ENCODE results near the gene RABL2B.
"Not testable (repeated sequence)": the region's sequence is repeated elsewhere in the genome, so short reads cannot be mapped to it uniquely, and the experiment has no call there.

DNA sequence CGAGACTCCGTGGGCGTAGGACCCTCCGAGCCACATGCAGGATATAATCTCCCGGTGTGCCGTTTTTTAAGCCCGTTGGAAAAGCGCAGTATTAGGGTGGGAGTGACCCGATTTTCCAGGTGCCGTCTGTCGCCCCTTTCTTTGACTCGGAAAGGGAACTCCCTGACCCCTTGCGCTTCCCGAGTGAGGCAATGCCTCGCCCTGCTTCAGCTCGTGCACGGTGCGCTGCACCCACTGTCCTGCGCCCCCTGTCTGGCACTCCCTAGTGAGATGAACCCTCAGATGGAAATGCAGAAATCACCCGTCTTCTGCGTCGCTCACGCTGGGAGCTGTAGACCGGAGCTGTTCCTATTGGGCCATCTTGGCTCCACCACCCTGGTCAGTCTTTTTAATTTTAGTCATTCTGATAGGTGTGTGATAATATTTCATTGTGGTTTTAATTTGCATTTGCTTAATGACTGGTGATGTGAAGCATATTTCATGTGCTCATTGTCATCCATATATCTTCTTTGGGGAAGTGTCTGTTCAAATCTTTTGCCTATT is 26.4 kb downstream of the RABL2B start:
- TF ChIP-seq, protein P1, sequence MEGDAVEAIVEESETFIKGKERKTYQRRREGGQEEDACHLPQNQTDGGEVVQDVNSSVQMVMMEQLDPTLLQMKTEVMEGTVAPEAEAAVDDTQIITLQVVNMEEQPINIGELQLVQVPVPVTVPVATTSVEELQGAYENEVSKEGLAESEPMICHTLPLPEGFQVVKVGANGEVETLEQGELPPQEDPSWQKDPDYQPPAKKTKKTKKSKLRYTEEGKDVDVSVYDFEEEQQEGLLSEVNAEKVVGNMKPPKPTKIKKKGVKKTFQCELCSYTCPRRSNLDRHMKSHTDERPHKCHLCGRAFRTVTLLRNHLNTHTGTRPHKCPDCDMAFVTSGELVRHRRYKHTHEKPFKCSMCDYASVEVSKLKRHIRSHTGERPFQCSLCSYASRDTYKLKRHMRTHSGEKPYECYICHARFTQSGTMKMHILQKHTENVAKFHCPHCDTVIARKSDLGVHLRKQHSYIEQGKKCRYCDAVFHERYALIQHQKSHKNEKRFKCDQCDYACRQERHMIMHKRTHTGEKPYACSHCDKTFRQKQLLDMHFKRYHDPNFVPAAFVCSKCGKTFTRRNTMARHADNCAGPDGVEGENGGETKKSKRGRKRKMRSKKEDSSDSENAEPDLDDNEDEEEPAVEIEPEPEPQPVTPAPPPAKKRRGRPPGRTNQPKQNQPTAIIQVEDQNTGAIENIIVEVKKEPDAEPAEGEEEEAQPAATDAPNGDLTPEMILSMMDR (conservative IDR thresholded peaks at IDR 0.05; ENCODE audit: low read depth in 2 of 2): peak in 1 of 2 experiments; percentile 27; a peak in 1 of 4 replicates
- not testable (repeated sequence) for TF ChIP-seq POLR2AphosphoS5 (IDR thresholded peaks at IDR 0.05; ENCODE audit: low read depth); EZH2phosphoT487 (IDR thresholded peaks at IDR 0.05; ENCODE audit: unreplicated experiment); ZNF114 (CRISPR knock-in tag; IDR thresholded peaks at IDR 0.05); EZH2 (IDR thresholded peaks at IDR 0.05; ENCODE audit: low read depth, unreplicated experiment); JUNB (IDR thresholded peaks at IDR 0.05; ENCODE audit: unreplicated experiment); CREB1 (CRISPR knock-in tag; IDR thresholded peaks at IDR 0.05; ENCODE audit: low read depth); NANOG (IDR thresholded peaks at IDR 0.05; ENCODE audit: borderline replicate concordance)
- TF ChIP-seq, protein P2, sequence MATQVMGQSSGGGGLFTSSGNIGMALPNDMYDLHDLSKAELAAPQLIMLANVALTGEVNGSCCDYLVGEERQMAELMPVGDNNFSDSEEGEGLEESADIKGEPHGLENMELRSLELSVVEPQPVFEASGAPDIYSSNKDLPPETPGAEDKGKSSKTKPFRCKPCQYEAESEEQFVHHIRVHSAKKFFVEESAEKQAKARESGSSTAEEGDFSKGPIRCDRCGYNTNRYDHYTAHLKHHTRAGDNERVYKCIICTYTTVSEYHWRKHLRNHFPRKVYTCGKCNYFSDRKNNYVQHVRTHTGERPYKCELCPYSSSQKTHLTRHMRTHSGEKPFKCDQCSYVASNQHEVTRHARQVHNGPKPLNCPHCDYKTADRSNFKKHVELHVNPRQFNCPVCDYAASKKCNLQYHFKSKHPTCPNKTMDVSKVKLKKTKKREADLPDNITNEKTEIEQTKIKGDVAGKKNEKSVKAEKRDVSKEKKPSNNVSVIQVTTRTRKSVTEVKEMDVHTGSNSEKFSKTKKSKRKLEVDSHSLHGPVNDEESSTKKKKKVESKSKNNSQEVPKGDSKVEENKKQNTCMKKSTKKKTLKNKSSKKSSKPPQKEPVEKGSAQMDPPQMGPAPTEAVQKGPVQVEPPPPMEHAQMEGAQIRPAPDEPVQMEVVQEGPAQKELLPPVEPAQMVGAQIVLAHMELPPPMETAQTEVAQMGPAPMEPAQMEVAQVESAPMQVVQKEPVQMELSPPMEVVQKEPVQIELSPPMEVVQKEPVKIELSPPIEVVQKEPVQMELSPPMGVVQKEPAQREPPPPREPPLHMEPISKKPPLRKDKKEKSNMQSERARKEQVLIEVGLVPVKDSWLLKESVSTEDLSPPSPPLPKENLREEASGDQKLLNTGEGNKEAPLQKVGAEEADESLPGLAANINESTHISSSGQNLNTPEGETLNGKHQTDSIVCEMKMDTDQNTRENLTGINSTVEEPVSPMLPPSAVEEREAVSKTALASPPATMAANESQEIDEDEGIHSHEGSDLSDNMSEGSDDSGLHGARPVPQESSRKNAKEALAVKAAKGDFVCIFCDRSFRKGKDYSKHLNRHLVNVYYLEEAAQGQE (IDR thresholded peaks at IDR 0.05; ENCODE audit: unreplicated experiment): not testable (repeated sequence)
- TF ChIP-seq, protein P3, sequence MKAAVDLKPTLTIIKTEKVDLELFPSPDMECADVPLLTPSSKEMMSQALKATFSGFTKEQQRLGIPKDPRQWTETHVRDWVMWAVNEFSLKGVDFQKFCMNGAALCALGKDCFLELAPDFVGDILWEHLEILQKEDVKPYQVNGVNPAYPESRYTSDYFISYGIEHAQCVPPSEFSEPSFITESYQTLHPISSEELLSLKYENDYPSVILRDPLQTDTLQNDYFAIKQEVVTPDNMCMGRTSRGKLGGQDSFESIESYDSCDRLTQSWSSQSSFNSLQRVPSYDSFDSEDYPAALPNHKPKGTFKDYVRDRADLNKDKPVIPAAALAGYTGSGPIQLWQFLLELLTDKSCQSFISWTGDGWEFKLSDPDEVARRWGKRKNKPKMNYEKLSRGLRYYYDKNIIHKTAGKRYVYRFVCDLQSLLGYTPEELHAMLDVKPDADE (IDR thresholded peaks at IDR 0.05): not testable (repeated sequence)

Measured in GM23338 (cell line).